ENCODE data around the gene PRMT6. TPM values are rescaled to one million over a fixed set of nuclear protein-coding genes. Genes with fewer than 3 reads are reported as not detected.
"Not testable (repeated sequence)": the region's sequence is repeated elsewhere in the genome, so short reads cannot be mapped to it uniquely, and the experiment has no call there.

The PRMT6 gene
- total RNA-seq, 1 experiment from 2014 or later = 7.3 TPM

- no peaks in the 10 kb centered on the region for H3K79me2 ChIP-seq (ENCODE audit: insufficient read depth, low read length)
- H3K9ac ChIP-seq (ENCODE audit: low read length) = no peak overlapping the region
- ChIA-PET RAD21 (ENCODE audit: low non-redundant PET in 1 of 2, low total read pairs in 2 of 2, uncharacterized antibody in 2 of 2, unreplicated experiment in 2 of 2) (no interaction called here), CTCF (no interaction called here), POLR2A (no interaction called here)
- no peaks in the 10 kb centered on the region for H4K20me1 ChIP-seq (ENCODE audit: insufficient read depth)
- no peak for ATAC-seq
- H3K9me3 ChIP-seq (ENCODE audit: control insufficient read depth in 1 of 2, insufficient read depth in 1 of 2, low read depth in 1 of 2, low read length in 2 of 2) = no peaks in the 10 kb centered on the region
- H3K27ac ChIP-seq (ENCODE audit: low read depth, low read length) = no peak overlapping the region
- peaks cover 0 to 8% of the 10 kb centered on the region in 2 experiments; a peak in 2 of 4 replicates for H3K4me1 ChIP-seq (ENCODE audit: control insufficient read depth in 1 of 2, insufficient read depth in 2 of 2, low read length in 2 of 2)
- TF ChIP-seq ZNF274 (IDR thresholded peaks at IDR 0.05; ENCODE audit: low read depth, low read length) (no peak), CTCF (IDR thresholded peaks at IDR 0.05 in 2 of 3, conservative IDR thresholded peaks at IDR 0.05 in 1 of 3; ENCODE audit: borderline replicate concordance in 1 of 3, insufficient read depth in 1 of 3, low read depth in 2 of 3, low read length in 2 of 3) (no peak), ELF1 (IDR thresholded peaks at IDR 0.05; ENCODE audit: borderline replicate concordance, low read depth) (no peak), POLR2AphosphoS5 (IDR thresholded peaks at IDR 0.05; ENCODE audit: low read depth, low read length) (no peak), SP1 (IDR thresholded peaks at IDR 0.05; ENCODE audit: low read depth) (no peak), EZH2 (IDR thresholded peaks at IDR 0.05) (no peak)
- no peaks in the 10 kb centered on the region for H3K27me3 ChIP-seq (ENCODE audit: insufficient read depth, low read length)
- no TSS peak for BruUV-seq (replicated peaks)
- H3K9me2 ChIP-seq (ENCODE audit: insufficient read depth) = no peaks in the 10 kb centered on the region
- no peak overlapping the region for H3K4me2 ChIP-seq (ENCODE audit: low read length)
- no peak for DNase-seq (ENCODE audit: low read depth, low spot score)
- no peak overlapping the region for H2AFZ ChIP-seq (ENCODE audit: low read depth, low read length, poor library complexity, severe bottlenecking)
- no peaks in the 10 kb centered on the region for H3K36me3 ChIP-seq (ENCODE audit: control insufficient read depth in 1 of 2, insufficient read depth in 2 of 2, low read length in 2 of 2)
- intact Hi-C loops (cut with micrococcal nuclease) = no loop called here
- no peak overlapping the region for H3K4me3 ChIP-seq (replicated peaks in 1 of 2; ENCODE audit: low read depth in 1 of 2, low read length in 2 of 2)
Measured at GRCh38 chr1:107081102-107081501, 24.6 kb downstream of the PRMT6 start.

GRCh38 chr1:107091418-107091817 lies 34.9 kb downstream of the PRMT6 start:
- intact Hi-C loops (cut with micrococcal nuclease) = no loop called here
- TF ChIP-seq RAD21 (IDR thresholded peaks at IDR 0.05; ENCODE audit: low read depth) (no peak), POLR2AphosphoS5 (IDR thresholded peaks at IDR 0.05; ENCODE audit: low read depth, low read length) (no peak)
- Histone ChIP-seq H3K4me3 (replicated peaks in 1 of 2; ENCODE audit: low read depth in 1 of 2, low read length in 2 of 2) (no peak overlapping the region), H3K9ac (ENCODE audit: low read length) (no peak overlapping the region), H3K27me3 (ENCODE audit: insufficient read depth, low read length) (no peaks in the 10 kb centered on the region), H3K36me3 (ENCODE audit: control insufficient read depth in 1 of 2, insufficient read depth in 2 of 2, low read length in 2 of 2) (no peaks in the 10 kb centered on the region), H3K4me1 (ENCODE audit: control insufficient read depth in 1 of 2, insufficient read depth in 2 of 2, low read length in 2 of 2) (no peaks in the 10 kb centered on the region), H2AFZ (ENCODE audit: low read depth, low read length, poor library complexity, severe bottlenecking) (no peak overlapping the region), H3K9me3 (ENCODE audit: control insufficient read depth in 1 of 2, insufficient read depth in 1 of 2, low read depth in 1 of 2, low read length in 2 of 2) (no peaks in the 10 kb centered on the region), H3K4me2 (ENCODE audit: low read length) (no peak overlapping the region), H3K27ac (ENCODE audit: low read depth, low read length) (no peak overlapping the region), H3K9me2 (ENCODE audit: insufficient read depth) (no peaks in the 10 kb centered on the region), H3K79me2 (ENCODE audit: insufficient read depth, low read length) (no peaks in the 10 kb centered on the region), H4K20me1 (ENCODE audit: insufficient read depth) (no peaks in the 10 kb centered on the region)
- ATAC-seq (no peak), DNase-seq (ENCODE audit: low read depth, low spot score) (no peak)
- BruUV-seq (replicated peaks) = no TSS peak
- ChIA-PET RAD21 (ENCODE audit: low non-redundant PET in 1 of 2, low total read pairs in 2 of 2, uncharacterized antibody in 2 of 2, unreplicated experiment in 2 of 2) (no interaction called here), POLR2A (no interaction called here), CTCF (no interaction called here)

- POLR2A ChIA-PET; H3K36me3 ChIP-seq (ENCODE audit: control insufficient read depth in 1 of 2, insufficient read depth in 2 of 2, low read length in 2 of 2); H3K4me1 ChIP-seq (ENCODE audit: control insufficient read depth in 1 of 2, insufficient read depth in 2 of 2, low read length in 2 of 2); CTCF ChIA-PET; DNase-seq (ENCODE audit: low read depth, low spot score); ATAC-seq; H3K4me3 ChIP-seq (replicated peaks in 1 of 2; ENCODE audit: low read depth in 1 of 2, low read length in 2 of 2); H3K9ac ChIP-seq (ENCODE audit: low read length); H2AFZ ChIP-seq (ENCODE audit: low read depth, low read length, poor library complexity, severe bottlenecking); intact Hi-C loops (cut with micrococcal nuclease); BruUV-seq (replicated peaks); RAD21 ChIA-PET (ENCODE audit: low non-redundant PET in 1 of 2, low total read pairs in 2 of 2, uncharacterized antibody in 2 of 2, unreplicated experiment in 2 of 2); H3K79me2 ChIP-seq (ENCODE audit: insufficient read depth, low read length); H3K9me2 ChIP-seq (ENCODE audit: insufficient read depth); H3K4me2 ChIP-seq (ENCODE audit: low read length); H3K27me3 ChIP-seq (ENCODE audit: insufficient read depth, low read length); H3K27ac ChIP-seq (ENCODE audit: low read depth, low read length); H3K9me3 ChIP-seq (ENCODE audit: control insufficient read depth in 1 of 2, insufficient read depth in 1 of 2, low read depth in 1 of 2, low read length in 2 of 2); H4K20me1 ChIP-seq (ENCODE audit: insufficient read depth): not testable (repeated sequence)
Measured at GRCh38 chr1:107093395-107093794, 36.9 kb downstream of the PRMT6 start.

All from HCT116 (cell line).